ENCODE results near the gene SOBP.

Gene SOBP

GRCh38 chr6:107658920-107659865 lies 169.3 kb downstream of the SOBP start:
- no peak for DNase-seq (ENCODE audit: low read depth)

GRCh38 chr6:107660839-107661238 lies 170.9 kb downstream of the SOBP start:
- no peak for DNase-seq (ENCODE audit: low read depth)

GRCh38 chr6:107661291-107661690 lies 171.4 kb downstream of the SOBP start:
- no peak for DNase-seq (ENCODE audit: low read depth)

- no peak for DNase-seq (ENCODE audit: low read depth)
Observed at GRCh38 chr6:107662333-107662732, 172.4 kb downstream of the SOBP start.

GRCh38 chr6:107663308-107663707 lies 173.4 kb downstream of the SOBP start:
- no peak for DNase-seq (ENCODE audit: low read depth)

GRCh38 chr6:107665382-107665781 lies 175.5 kb downstream of the SOBP start:
- no peak for DNase-seq (ENCODE audit: low read depth)

GRCh38 chr6:107666084-107666980 lies 176.4 kb downstream of the SOBP start:
- DNase-seq (ENCODE audit: low read depth), result no peak

- no peak for DNase-seq (ENCODE audit: low read depth)
Observed at GRCh38 chr6:107666981-107667601, 177.2 kb downstream of the SOBP start.

- no peak for DNase-seq (ENCODE audit: low read depth)
Observed at GRCh38 chr6:107667790-107668189, 177.9 kb downstream of the SOBP start.

- DNase-seq (ENCODE audit: low read depth), result no peak
Observed at GRCh38 chr6:107668743-107669474, 179.0 kb downstream of the SOBP start.

- no peak for DNase-seq (ENCODE audit: low read depth)
Observed at GRCh38 chr6:107670792-107671199, 180.9 kb downstream of the SOBP start.

- no peak for DNase-seq (ENCODE audit: low read depth)
Observed at GRCh38 chr6:107673076-107673494, 183.2 kb downstream of the SOBP start.

GRCh38 chr6:107674995-107675738 lies 185.2 kb downstream of the SOBP start:
- peak; percentile 62 for DNase-seq (ENCODE audit: low read depth)

- DNase-seq (ENCODE audit: low read depth), result no peak
Observed at GRCh38 chr6:107676042-107676441, 186.1 kb downstream of the SOBP start.

GRCh38 chr6:107677399-107677798 lies 187.5 kb downstream of the SOBP start:
- DNase-seq (ENCODE audit: low read depth), result no peak

- no peak for DNase-seq (ENCODE audit: low read depth)
Observed at GRCh38 chr6:107679457-107679856, 189.5 kb downstream of the SOBP start.

GRCh38 chr6:107682721-107683120 lies 192.8 kb downstream of the SOBP start:
- no peak for DNase-seq (ENCODE audit: low read depth)

GRCh38 chr6:107683183-107683582 lies 193.3 kb downstream of the SOBP start:
- no peak for DNase-seq (ENCODE audit: low read depth)

GRCh38 chr6:107684996-107685395 lies 195.1 kb downstream of the SOBP start:
- DNase-seq (ENCODE audit: low read depth), result no peak

GRCh38 chr6:107689190-107689589 lies 199.3 kb downstream of the SOBP start:
- DNase-seq (ENCODE audit: low read depth), result no peak

Data from T-helper 22 cell (primary cell).